ENCODE results near the gene MX2. TPM values are rescaled to one million over a fixed set of nuclear protein-coding genes. Genes with fewer than 3 reads are reported as not detected.

MX2 gene
- total RNA-seq, 2 donors from 2014 or later, result 1.7 to 4.9 TPM

DNA sequence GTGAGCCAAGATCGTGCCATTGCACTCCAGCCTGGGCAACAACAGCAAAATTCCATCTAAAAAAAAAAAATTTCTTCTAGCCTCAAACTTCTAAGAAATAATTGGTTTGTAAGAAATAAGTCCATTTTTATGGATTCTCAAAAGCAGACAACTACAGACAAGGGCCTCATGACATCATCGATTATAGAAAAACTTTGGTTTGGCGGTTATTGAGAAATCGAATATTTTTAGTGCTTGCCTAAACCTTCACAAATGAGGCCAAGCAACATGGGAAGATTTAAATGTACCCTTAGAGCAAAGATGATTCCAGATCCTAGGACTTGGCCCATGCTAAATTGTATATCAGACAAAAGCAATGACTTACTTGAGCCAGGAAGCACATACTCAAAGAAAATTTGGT, 36.4 kb downstream of the MX2 start:
- 95% methylated on average over 4 of the region's 4 CpGs for WGBS
- TF ChIP-seq POLR2A (IDR thresholded peaks at IDR 0.05) (no peak), POLR2AphosphoS5 (IDR thresholded peaks at IDR 0.05) (no peak)
- TF ChIP-seq, protein P1, sequence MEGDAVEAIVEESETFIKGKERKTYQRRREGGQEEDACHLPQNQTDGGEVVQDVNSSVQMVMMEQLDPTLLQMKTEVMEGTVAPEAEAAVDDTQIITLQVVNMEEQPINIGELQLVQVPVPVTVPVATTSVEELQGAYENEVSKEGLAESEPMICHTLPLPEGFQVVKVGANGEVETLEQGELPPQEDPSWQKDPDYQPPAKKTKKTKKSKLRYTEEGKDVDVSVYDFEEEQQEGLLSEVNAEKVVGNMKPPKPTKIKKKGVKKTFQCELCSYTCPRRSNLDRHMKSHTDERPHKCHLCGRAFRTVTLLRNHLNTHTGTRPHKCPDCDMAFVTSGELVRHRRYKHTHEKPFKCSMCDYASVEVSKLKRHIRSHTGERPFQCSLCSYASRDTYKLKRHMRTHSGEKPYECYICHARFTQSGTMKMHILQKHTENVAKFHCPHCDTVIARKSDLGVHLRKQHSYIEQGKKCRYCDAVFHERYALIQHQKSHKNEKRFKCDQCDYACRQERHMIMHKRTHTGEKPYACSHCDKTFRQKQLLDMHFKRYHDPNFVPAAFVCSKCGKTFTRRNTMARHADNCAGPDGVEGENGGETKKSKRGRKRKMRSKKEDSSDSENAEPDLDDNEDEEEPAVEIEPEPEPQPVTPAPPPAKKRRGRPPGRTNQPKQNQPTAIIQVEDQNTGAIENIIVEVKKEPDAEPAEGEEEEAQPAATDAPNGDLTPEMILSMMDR (IDR thresholded peaks at IDR 0.05), result no peak
- Histone ChIP-seq H3K9me3 (no peaks in the 10 kb centered on the region), H3K27ac (no peak overlapping the region), H3K4me3 (no peak overlapping the region), H3K36me3 (no peaks in the 10 kb centered on the region), H3K4me1 (replicated peaks) (no peaks in the 10 kb centered on the region), H3K27me3 (replicated peaks; ENCODE audit: insufficient read depth) (no peaks in the 10 kb centered on the region)
- DNase-seq (ENCODE audit: low spot score), result no peak
- intact Hi-C loops (cut with DNase I), result no loop called here

DNA sequence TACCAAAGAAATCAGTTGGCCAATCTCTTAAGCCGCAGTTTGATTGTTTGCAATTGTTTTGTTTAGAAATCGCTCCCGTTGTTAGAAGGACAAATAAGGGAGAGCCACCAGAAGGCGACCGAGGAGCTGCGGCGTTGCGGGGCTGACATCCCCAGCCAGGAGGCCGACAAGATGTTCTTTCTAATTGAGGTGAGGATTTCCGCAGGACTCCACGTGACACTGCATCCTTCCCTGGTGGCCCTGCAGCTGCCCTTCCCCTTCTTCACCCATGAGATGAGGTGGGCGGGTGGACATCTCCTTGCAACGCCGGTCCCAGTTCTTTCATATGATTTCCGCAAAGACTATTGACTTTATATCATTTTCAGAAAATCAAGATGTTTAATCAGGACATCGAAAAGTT, 37.0 kb downstream of the MX2 start:
- WGBS, result 94% methylated on average over 16 of the region's 16 CpGs
- no peak overlapping the region for H3K4me3 ChIP-seq
- intact Hi-C loops (cut with DNase I), result no loop called here
- H3K9me3 ChIP-seq, result no peaks in the 10 kb centered on the region
- no peak overlapping the region for H3K27ac ChIP-seq
- DNase-seq (ENCODE audit: low spot score), result no peak
- no peaks in the 10 kb centered on the region for H3K27me3 ChIP-seq (replicated peaks; ENCODE audit: insufficient read depth)
- no peaks in the 10 kb centered on the region for H3K36me3 ChIP-seq
- no peak for TF ChIP-seq POLR2AphosphoS5 (IDR thresholded peaks at IDR 0.05)
- TF ChIP-seq, protein P1 (IDR thresholded peaks at IDR 0.05), result no peak
- TF ChIP-seq POLR2A (IDR thresholded peaks at IDR 0.05), result no peak
- no peaks in the 10 kb centered on the region for H3K4me1 ChIP-seq (replicated peaks)

DNA sequence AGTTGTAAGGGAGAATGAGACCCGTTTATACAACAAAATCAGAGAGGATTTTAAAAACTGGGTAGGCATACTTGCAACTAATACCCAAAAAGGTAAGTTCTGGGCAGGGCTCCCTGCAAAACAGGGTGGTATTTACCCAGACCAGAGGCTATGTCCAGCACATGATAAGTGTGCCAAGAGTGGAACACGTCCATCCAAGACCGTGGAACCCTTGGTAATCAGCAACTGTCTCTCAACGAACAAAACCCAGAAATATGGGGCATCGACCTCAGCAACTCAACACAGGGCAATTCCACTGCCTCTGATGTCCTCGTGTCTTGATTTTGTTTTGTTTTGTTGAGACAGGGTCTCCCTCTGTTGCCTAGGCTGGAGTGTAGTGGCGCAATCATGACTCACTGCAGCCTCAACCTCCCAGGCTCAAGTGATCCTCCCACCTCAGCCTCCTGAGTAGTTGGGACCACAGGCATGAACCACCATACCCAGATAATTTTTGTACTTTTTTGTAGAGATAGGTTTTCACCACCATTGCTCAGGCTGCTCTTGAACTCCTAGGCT, 37.5 kb downstream of the MX2 start:
- Histone ChIP-seq H3K4me1 (replicated peaks) (no peaks in the 10 kb centered on the region), H3K4me3 (no peak overlapping the region), H3K27ac (no peak overlapping the region), H3K9me3 (no peaks in the 10 kb centered on the region), H3K27me3 (replicated peaks; ENCODE audit: insufficient read depth) (no peaks in the 10 kb centered on the region), H3K36me3 (no peaks in the 10 kb centered on the region)
- 90% methylated on average over 7 of the region's 7 CpGs for WGBS
- TF ChIP-seq POLR2AphosphoS5 (IDR thresholded peaks at IDR 0.05) (no peak), POLR2A (IDR thresholded peaks at IDR 0.05) (no peak)
- TF ChIP-seq, protein P1 (IDR thresholded peaks at IDR 0.05), result no peak
- intact Hi-C loops (cut with DNase I), result no loop called here
- no peak for DNase-seq (ENCODE audit: low spot score)

DNA sequence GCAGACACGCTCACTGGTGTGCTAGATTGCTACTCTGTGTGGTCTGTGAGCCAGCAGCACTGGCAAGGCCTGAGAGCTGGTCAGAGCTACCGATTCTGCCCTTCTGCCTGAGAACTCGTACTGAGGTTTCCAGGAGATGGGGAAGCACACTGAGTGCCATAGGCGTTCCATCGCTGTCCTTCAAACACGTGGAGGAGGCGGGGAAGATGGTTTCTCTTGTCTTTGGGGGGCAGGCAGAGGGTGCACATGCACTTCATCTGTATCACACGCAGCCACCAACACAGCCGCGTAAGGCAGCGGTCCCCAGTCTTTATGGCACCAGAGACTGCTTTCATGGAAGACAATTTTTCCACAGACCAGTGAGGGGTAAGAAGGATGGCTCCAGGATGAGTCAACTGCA, 40.4 kb downstream of the MX2 start:
- Histone ChIP-seq H3K9me3 (no peaks in the 10 kb centered on the region), H3K4me3 (no peak overlapping the region), H3K27me3 (replicated peaks; ENCODE audit: insufficient read depth) (no peaks in the 10 kb centered on the region), H3K4me1 (replicated peaks) (no peaks in the 10 kb centered on the region), H3K36me3 (no peaks in the 10 kb centered on the region), H3K27ac (no peak overlapping the region)
- no peak for TF ChIP-seq POLR2A (IDR thresholded peaks at IDR 0.05)
- no peak for DNase-seq (ENCODE audit: low spot score)
- 95% methylated on average over 11 of the region's 11 CpGs for WGBS
- intact Hi-C loops (cut with DNase I), result no loop called here

DNA sequence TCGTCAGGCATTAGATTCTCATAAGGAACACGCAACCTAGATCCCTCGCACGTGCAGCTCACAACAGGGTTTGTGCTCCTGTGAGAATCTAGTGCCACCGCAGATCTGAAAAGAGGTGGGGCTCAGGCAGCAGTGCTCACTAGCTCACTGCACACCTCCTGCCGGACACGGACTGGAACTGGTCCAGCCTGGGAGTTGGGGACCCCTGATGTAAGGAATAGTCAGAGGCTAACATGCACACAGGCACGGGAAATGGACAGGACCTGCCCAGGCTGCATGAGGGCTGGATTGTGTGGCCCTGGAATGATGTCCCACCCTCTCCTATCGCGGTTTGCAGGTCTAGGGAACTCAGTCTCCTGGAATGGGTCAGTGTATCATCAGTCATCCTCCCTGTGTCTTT, 41.0 kb downstream of the MX2 start:
- WGBS, result 95% methylated on average over 10 of the region's 10 CpGs
- H3K9me3 ChIP-seq, result no peaks in the 10 kb centered on the region
- no peaks in the 10 kb centered on the region for H3K4me1 ChIP-seq (replicated peaks)
- no peaks in the 10 kb centered on the region for H3K27me3 ChIP-seq (replicated peaks; ENCODE audit: insufficient read depth)
- intact Hi-C loops (cut with DNase I), result no loop called here
- H3K4me3 ChIP-seq, result no peak overlapping the region
- no peak overlapping the region for H3K27ac ChIP-seq
- H3K36me3 ChIP-seq, result no peaks in the 10 kb centered on the region
- TF ChIP-seq POLR2A (IDR thresholded peaks at IDR 0.05), result no peak
- TF ChIP-seq, protein P1 (IDR thresholded peaks at IDR 0.05), result no peak
- DNase-seq (ENCODE audit: low spot score), result no peak
